Fibroblast of pulmonary artery (primary cell): ENCODE measurements around the gene CTIF.

Experiments
- DNase-seq: peaks from one replicate; pipeline ENCODE4 v3.0.0-alpha.2; 2010; ENCODE audit warnings: low read depth
- H3K4me3 ChIP-seq: replicated peaks from 2 replicates; pipeline ENCODE4 v1.5.1; 2011; ENCODE audit warnings: low read depth, mild to moderate bottlenecking, control low read depth, low read length, moderate library complexity
- CTCF ChIP-seq: IDR thresholded peaks from 2 replicates; pipeline ENCODE4 v1.5.1; 2011; ENCODE audit warnings: mild to moderate bottlenecking, control low read depth, low read length, inconsistent platforms; ENCODE audit errors: missing control alignments

The CTIF gene

GRCh38 chr18:48569139-48569914 lies 30.5 kb downstream of the CTIF start:
- DNase-seq, result no peak
- no peak overlapping the region for H3K4me3 ChIP-seq
- TF ChIP-seq CTCF, result no peak

DNA sequence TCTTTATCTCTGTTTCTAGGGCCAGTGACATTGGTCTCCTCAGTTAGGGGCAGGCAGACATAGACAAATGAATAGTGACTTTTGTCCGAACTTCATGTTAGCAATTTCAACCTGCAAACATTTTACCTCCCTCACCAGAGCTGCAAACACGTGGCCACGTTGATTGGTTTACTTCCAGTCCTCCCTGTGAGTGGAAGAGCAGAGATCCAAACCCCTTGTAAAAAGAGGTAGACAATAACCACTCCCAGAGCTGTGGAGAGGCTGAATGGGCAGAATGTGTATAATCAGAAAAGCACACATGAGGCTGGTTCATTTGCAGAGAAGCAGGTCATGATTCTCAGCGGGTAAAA lies 31.1 kb downstream of the CTIF start:
- DNase-seq, result no peak
- H3K4me3 ChIP-seq, result no peak overlapping the region
- no peak for TF ChIP-seq CTCF

DNA sequence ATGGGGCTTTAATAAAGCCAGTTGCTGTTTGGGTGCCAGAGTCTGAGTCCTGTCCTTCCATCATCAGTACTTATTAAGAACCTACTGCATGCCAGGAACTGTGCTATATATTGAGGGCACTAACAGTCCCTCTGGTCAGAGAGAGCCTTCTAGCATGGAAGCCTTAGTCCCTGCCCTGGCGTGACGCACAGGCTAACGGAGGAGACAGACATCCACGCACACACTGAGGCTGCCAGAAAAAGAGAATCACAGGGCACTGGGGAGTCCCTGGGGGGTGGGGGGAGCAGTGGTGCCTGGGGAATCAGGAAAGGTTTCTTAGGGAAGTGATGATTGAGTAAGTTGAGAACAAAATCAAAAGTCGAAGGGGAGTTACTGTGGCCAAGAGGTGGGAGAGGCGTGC lies 31.5 kb downstream of the CTIF start:
- H3K4me3 ChIP-seq, result no peak overlapping the region
- no peak for TF ChIP-seq CTCF
- no peak for DNase-seq

DNA sequence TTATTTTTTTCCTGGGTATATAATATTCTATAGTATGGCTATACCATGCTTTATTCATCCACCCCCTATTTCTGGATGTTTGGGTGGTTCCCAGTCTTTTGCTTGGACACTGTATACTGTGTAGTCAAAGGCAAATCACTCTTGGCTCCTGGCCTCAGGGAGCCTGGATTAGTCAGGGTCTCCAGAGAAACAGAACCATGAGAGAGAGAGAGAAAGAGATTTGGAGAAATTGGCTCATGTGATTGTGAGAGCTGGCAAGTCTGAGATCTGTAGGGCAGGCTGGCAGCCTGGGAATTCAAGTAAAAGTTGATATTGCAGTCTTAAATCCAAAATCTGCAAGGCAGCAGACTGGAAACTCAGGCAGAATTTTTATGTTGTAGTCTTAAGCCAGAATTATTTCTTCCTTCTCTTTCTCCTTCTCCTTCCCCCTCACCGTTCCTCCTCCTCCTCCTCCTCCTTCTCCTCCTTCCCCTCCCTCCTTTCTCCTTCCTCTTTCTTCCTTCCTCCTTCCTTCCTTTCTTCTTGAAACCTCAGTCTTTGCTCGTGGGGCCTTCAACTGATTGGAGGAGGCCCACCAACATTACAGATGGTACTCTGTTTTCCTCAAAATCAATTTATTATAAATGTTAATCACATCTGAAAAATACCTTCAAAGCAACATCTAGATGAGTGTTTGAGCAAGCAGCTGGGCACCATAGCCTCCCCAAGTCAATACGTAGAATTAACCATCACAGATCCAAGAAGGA lies 33.0 kb downstream of the CTIF start:
- TF ChIP-seq CTCF, result no peak
- no peak for DNase-seq
- H3K4me3 ChIP-seq, result no peak overlapping the region

- DNase-seq, result no peak
- H3K4me3 ChIP-seq, result no peak overlapping the region
- TF ChIP-seq CTCF, result no peak
These were observed 33.7 kb downstream of the CTIF start for GRCh38 chr18:48572402-48573126.

DNA sequence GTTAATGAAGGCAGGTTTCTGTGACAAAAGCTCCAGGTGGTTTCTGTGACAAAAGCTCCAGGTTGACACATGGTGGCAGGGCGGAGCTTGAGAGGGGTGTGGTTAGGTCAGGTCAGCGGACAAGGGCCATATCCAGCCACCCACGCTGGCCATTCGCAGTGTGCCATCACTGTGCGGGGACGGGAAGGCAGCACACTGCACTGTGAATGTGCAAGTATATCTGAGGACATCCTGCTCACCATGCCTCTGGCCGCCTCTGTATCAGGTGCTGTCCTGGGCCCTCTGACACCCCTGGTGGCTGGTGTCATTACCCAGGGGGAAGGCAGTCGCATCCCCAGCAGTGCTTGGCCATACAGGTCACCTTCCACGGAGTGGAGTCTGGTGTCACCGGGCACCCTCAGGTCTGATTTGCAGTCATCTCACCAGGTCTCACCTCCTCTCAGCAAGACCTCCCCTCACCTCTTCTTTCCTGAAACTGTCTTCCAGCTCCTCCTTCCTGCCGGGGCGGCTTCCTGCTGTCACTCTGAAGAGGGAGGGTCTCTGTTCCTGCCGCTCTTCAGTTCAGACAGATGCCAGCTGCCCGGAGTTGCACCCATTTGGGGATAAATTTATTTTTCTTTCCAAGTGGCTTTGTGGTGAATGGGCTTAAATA lies 34.9 kb downstream of the CTIF start:
- no peak for TF ChIP-seq CTCF
- H3K4me3 ChIP-seq, result no peak overlapping the region
- DNase-seq, result no peak
